ENCODE measurements around the gene SEL1L3.

SEL1L3 gene

GRCh38 chr4:25861280-25861950 is 1.4 kb downstream of the SEL1L3 start:
- no peaks in the 10 kb centered on the region for H3K9me3 ChIP-seq (ENCODE audit: control insufficient read depth, insufficient read depth, low read length)
- peaks cover 12% of the 10 kb centered on the region for H3K4me1 ChIP-seq (ENCODE audit: control insufficient read depth, insufficient read depth, low read length)
- H3K9ac ChIP-seq (ENCODE audit: low read depth, low read length), result no peak overlapping the region
- H3K27me3 ChIP-seq (ENCODE audit: control insufficient read depth, insufficient read depth, low read length), result peaks cover 17% of the 10 kb centered on the region
- no peaks in the 10 kb centered on the region for H3K36me3 ChIP-seq (ENCODE audit: control insufficient read depth, insufficient read depth, low read length)
- H3K4me3 ChIP-seq (ENCODE audit: low read depth, low read length), result peak overlapping the region; percentile 75

- H3K4me1 ChIP-seq (ENCODE audit: control insufficient read depth, insufficient read depth, low read length), result peaks cover 12% of the 10 kb centered on the region
- no peaks in the 10 kb centered on the region for H3K9me3 ChIP-seq (ENCODE audit: control insufficient read depth, insufficient read depth, low read length)
- peaks cover 17% of the 10 kb centered on the region for H3K27me3 ChIP-seq (ENCODE audit: control insufficient read depth, insufficient read depth, low read length)
- H3K9ac ChIP-seq (ENCODE audit: low read depth, low read length), result no peak overlapping the region
- H3K36me3 ChIP-seq (ENCODE audit: control insufficient read depth, insufficient read depth, low read length), result no peaks in the 10 kb centered on the region
- no peak overlapping the region for H3K4me3 ChIP-seq (ENCODE audit: low read depth, low read length)
Observed at GRCh38 chr4:25860586-25861279, 2.1 kb downstream of the SEL1L3 start.

GRCh38 chr4:25859429-25860148 is 3.2 kb downstream of the SEL1L3 start:
- Histone ChIP-seq H3K9ac (ENCODE audit: low read depth, low read length) (no peak overlapping the region), H3K27me3 (ENCODE audit: control insufficient read depth, insufficient read depth, low read length) (peaks cover 10% of the 10 kb centered on the region), H3K4me3 (ENCODE audit: low read depth, low read length) (no peak overlapping the region), H3K36me3 (ENCODE audit: control insufficient read depth, insufficient read depth, low read length) (no peaks in the 10 kb centered on the region), H3K4me1 (ENCODE audit: control insufficient read depth, insufficient read depth, low read length) (peaks cover 10% of the 10 kb centered on the region), H3K9me3 (ENCODE audit: control insufficient read depth, insufficient read depth, low read length) (no peaks in the 10 kb centered on the region)

GRCh38 chr4:25857851-25858400 is 4.9 kb downstream of the SEL1L3 start:
- Histone ChIP-seq H3K36me3 (ENCODE audit: control insufficient read depth, insufficient read depth, low read length) (no peaks in the 10 kb centered on the region), H3K27me3 (ENCODE audit: control insufficient read depth, insufficient read depth, low read length) (peaks cover 4% of the 10 kb centered on the region), H3K9ac (ENCODE audit: low read depth, low read length) (no peak overlapping the region), H3K9me3 (ENCODE audit: control insufficient read depth, insufficient read depth, low read length) (no peaks in the 10 kb centered on the region), H3K4me1 (ENCODE audit: control insufficient read depth, insufficient read depth, low read length) (peaks cover 3% of the 10 kb centered on the region), H3K4me3 (ENCODE audit: low read depth, low read length) (no peak overlapping the region)

- Histone ChIP-seq H3K9me3 (ENCODE audit: control insufficient read depth, insufficient read depth, low read length) (no peaks in the 10 kb centered on the region), H3K36me3 (ENCODE audit: control insufficient read depth, insufficient read depth, low read length) (no peaks in the 10 kb centered on the region), H3K4me3 (ENCODE audit: low read depth, low read length) (no peak overlapping the region), H3K4me1 (ENCODE audit: control insufficient read depth, insufficient read depth, low read length) (peaks cover 3% of the 10 kb centered on the region), H3K27me3 (ENCODE audit: control insufficient read depth, insufficient read depth, low read length) (peaks cover 4% of the 10 kb centered on the region), H3K9ac (ENCODE audit: low read depth, low read length) (no peak overlapping the region)
Observed at GRCh38 chr4:25857403-25857802, 5.4 kb downstream of the SEL1L3 start.

GRCh38 chr4:25856756-25857155 is 6.0 kb downstream of the SEL1L3 start:
- Histone ChIP-seq H3K27me3 (ENCODE audit: control insufficient read depth, insufficient read depth, low read length) (peaks cover 3% of the 10 kb centered on the region), H3K4me1 (ENCODE audit: control insufficient read depth, insufficient read depth, low read length) (peaks cover 2% of the 10 kb centered on the region), H3K9ac (ENCODE audit: low read depth, low read length) (no peak overlapping the region), H3K36me3 (ENCODE audit: control insufficient read depth, insufficient read depth, low read length) (no peaks in the 10 kb centered on the region), H3K4me3 (ENCODE audit: low read depth, low read length) (no peak overlapping the region), H3K9me3 (ENCODE audit: control insufficient read depth, insufficient read depth, low read length) (no peaks in the 10 kb centered on the region)

- Histone ChIP-seq H3K9ac (ENCODE audit: low read depth, low read length) (no peak overlapping the region), H3K4me1 (ENCODE audit: control insufficient read depth, insufficient read depth, low read length) (no peaks in the 10 kb centered on the region), H3K4me3 (ENCODE audit: low read depth, low read length) (no peak overlapping the region), H3K36me3 (ENCODE audit: control insufficient read depth, insufficient read depth, low read length) (no peaks in the 10 kb centered on the region), H3K9me3 (ENCODE audit: control insufficient read depth, insufficient read depth, low read length) (no peaks in the 10 kb centered on the region), H3K27me3 (ENCODE audit: control insufficient read depth, insufficient read depth, low read length) (no peaks in the 10 kb centered on the region)
Observed at GRCh38 chr4:25852103-25852502, 10.7 kb downstream of the SEL1L3 start.

- Histone ChIP-seq H3K36me3 (ENCODE audit: control insufficient read depth, insufficient read depth, low read length) (no peaks in the 10 kb centered on the region), H3K9ac (ENCODE audit: low read depth, low read length) (no peak overlapping the region), H3K9me3 (ENCODE audit: control insufficient read depth, insufficient read depth, low read length) (no peaks in the 10 kb centered on the region), H3K27me3 (ENCODE audit: control insufficient read depth, insufficient read depth, low read length) (no peaks in the 10 kb centered on the region), H3K4me3 (ENCODE audit: low read depth, low read length) (no peak overlapping the region), H3K4me1 (ENCODE audit: control insufficient read depth, insufficient read depth, low read length) (peaks cover 18% of the 10 kb centered on the region)
Observed at GRCh38 chr4:25847329-25847728, 15.5 kb downstream of the SEL1L3 start.

- Histone ChIP-seq H3K4me1 (ENCODE audit: control insufficient read depth, insufficient read depth, low read length) (peaks cover 19% of the 10 kb centered on the region), H3K4me3 (ENCODE audit: low read depth, low read length) (no peak overlapping the region), H3K36me3 (ENCODE audit: control insufficient read depth, insufficient read depth, low read length) (no peaks in the 10 kb centered on the region), H3K27me3 (ENCODE audit: control insufficient read depth, insufficient read depth, low read length) (no peaks in the 10 kb centered on the region), H3K9ac (ENCODE audit: low read depth, low read length) (no peak overlapping the region), H3K9me3 (ENCODE audit: control insufficient read depth, insufficient read depth, low read length) (no peaks in the 10 kb centered on the region)
Observed at GRCh38 chr4:25845841-25846653, 16.7 kb downstream of the SEL1L3 start.

- H3K9ac ChIP-seq (ENCODE audit: low read depth, low read length), result no peak overlapping the region
- no peaks in the 10 kb centered on the region for H3K27me3 ChIP-seq (ENCODE audit: control insufficient read depth, insufficient read depth, low read length)
Observed at GRCh38 chr4:25844961-25845712, 17.7 kb downstream of the SEL1L3 start.

More at GRCh38 chr4:25844961-25845712, 17.7 kb downstream of the SEL1L3 start:
- H3K9me3 ChIP-seq (ENCODE audit: control insufficient read depth, insufficient read depth, low read length), result no peaks in the 10 kb centered on the region
- peaks cover 3% of the 10 kb centered on the region for H3K36me3 ChIP-seq (ENCODE audit: control insufficient read depth, insufficient read depth, low read length)
- peaks cover 19% of the 10 kb centered on the region for H3K4me1 ChIP-seq (ENCODE audit: control insufficient read depth, insufficient read depth, low read length)
- no peak overlapping the region for H3K4me3 ChIP-seq (ENCODE audit: low read depth, low read length)

All from iPS-15b (cell line).